ENCODE results near the gene SLC37A1.

SLC37A1 gene

GRCh38 chr21:42527489-42528158, 14.0 kb downstream of the SLC37A1 start:
- H3K27ac ChIP-seq, result no peak overlapping the region
- TF ChIP-seq ZFX (IDR thresholded peaks at IDR 0.05) (no peak), CTCF (conservative IDR thresholded peaks at IDR 0.05) (no peak)

- TF ChIP-seq ZFX (IDR thresholded peaks at IDR 0.05), result no peak
- TF ChIP-seq CTCF (conservative IDR thresholded peaks at IDR 0.05), result no peak
- H3K27ac ChIP-seq, result no peak overlapping the region
Measured at GRCh38 chr21:42530167-42530518, 16.5 kb downstream of the SLC37A1 start.

- H3K27ac ChIP-seq, result no peak overlapping the region
- TF ChIP-seq CTCF (conservative IDR thresholded peaks at IDR 0.05) (no peak), ZFX (IDR thresholded peaks at IDR 0.05) (no peak)
Measured at GRCh38 chr21:42531771-42532170, 18.1 kb downstream of the SLC37A1 start.

GRCh38 chr21:42532466-42533181, 19.0 kb downstream of the SLC37A1 start:
- no peak overlapping the region for H3K27ac ChIP-seq
- no peak for TF ChIP-seq CTCF (conservative IDR thresholded peaks at IDR 0.05)
- no peak for TF ChIP-seq ZFX (IDR thresholded peaks at IDR 0.05)

GRCh38 chr21:42533306-42533962, 19.8 kb downstream of the SLC37A1 start:
- no peak overlapping the region for H3K27ac ChIP-seq
- TF ChIP-seq ZFX (IDR thresholded peaks at IDR 0.05), result no peak
- no peak for TF ChIP-seq CTCF (conservative IDR thresholded peaks at IDR 0.05)

- no peak overlapping the region for H3K27ac ChIP-seq
- TF ChIP-seq ZFX (IDR thresholded peaks at IDR 0.05) (no peak), CTCF (conservative IDR thresholded peaks at IDR 0.05) (no peak)
Measured at GRCh38 chr21:42533963-42534355, 20.3 kb downstream of the SLC37A1 start.

Data from C4-2B (cell line).